H1 (cell line): ENCODE results near the gene OPRD1.

Experiments used
- CHD2 ChIP-seq: IDR thresholded peaks from 2 replicates; pipeline ENCODE4 v1.6.1; 2012; ENCODE audit warnings: low read length, improper control_type of control experiment
- CTCF ChIP-seq, 3 experiments: IDR thresholded peaks; 1 replicate in 2 of 3; 2 replicates in 1 of 3; pipeline versions ENCODE4 v1.5.1 to v1.6.1; 2011; ENCODE audit warnings: low read length in 3 of 3, mild to moderate bottlenecking in 3 of 3, inconsistent platforms in 2 of 3, low read depth in 1 of 3, moderate library complexity in 1 of 3; ENCODE audit not compliant: insufficient read depth in 1 of 3; ENCODE audit errors: control extremely low read depth in 1 of 3
- POLR2A ChIP-seq, 2 experiments: IDR thresholded peaks; 1 replicate in 1 of 2; 2 replicates in 1 of 2; pipeline ENCODE4 v1.6.1; 2011; ENCODE audit warnings: low read depth in 2 of 2, low read length in 2 of 2, mild to moderate bottlenecking in 2 of 2; ENCODE audit errors: control extremely low read depth in 1 of 2
- POLR2AphosphoS5 ChIP-seq: IDR thresholded peaks from 2 replicates; pipeline ENCODE4 v1.6.1; 2011; ENCODE audit warnings: low read depth, low read length
- RAD21 ChIP-seq, 2 experiments: IDR thresholded peaks in 1 of 2; conservative IDR thresholded peaks in 1 of 2; 2 replicates each; pipeline ENCODE4 v1.6.1; 2011; ENCODE audit warnings: low read depth in 2 of 2, low read length in 2 of 2, improper control_type of control experiment in 1 of 2, inconsistent platforms in 1 of 2, mild to moderate bottlenecking in 1 of 2, moderate library complexity in 1 of 2

- TF ChIP-seq CTCF (IDR thresholded peaks at IDR 0.05; ENCODE audit: control extremely low read depth in 1 of 3, insufficient read depth in 1 of 3, low read depth in 1 of 3, low read length in 3 of 3) (no peak), RAD21 (IDR thresholded peaks at IDR 0.05 in 1 of 2, conservative IDR thresholded peaks at IDR 0.05 in 1 of 2; ENCODE audit: low read depth in 2 of 2, low read length in 2 of 2) (no peak), CHD2 (no peak), POLR2A (IDR thresholded peaks at IDR 0.05; ENCODE audit: control extremely low read depth in 1 of 2, low read depth in 2 of 2, low read length in 2 of 2) (no peak), POLR2AphosphoS5 (no peak)
Observed at GRCh38 chr1:28899267-28899666, 87.3 kb downstream of the OPRD1 start.
